GM12878 (cell line): ENCODE data around the gene CAPN9. TPM values are rescaled to one million over a fixed set of nuclear protein-coding genes. Genes with fewer than 3 reads are reported as not detected.

Source experiments
- ATAC-seq: fragments of 200-7000 bp; cut with Tn5 transposase; 3 replicates; pipeline ENCODE4 v1.9.1; 2020; ENCODE audit warnings: mild to moderate bottlenecking, moderate library complexity
- BruUV-seq: library from RNA; stranded (reverse); fragments of 400-500 nt; replicated peaks from 2 replicates; lab custom pipeline; 2021; lab: Mats Ljungman, UMichigan
- CTCF ChIA-PET: fragments of 300-600 bp; sonication (Branson Sonifier 250); formaldehyde crosslinking; extraction: SDS; loops from one replicate; lab custom pipeline; 2021; ENCODE audit warnings: inconsistent platforms; lab: Yijun Ruan, JAX
- POLR2A ChIA-PET: fragments of 350-600 bp; formaldehyde crosslinking; extraction: SDS; loops from one replicate; lab custom pipeline; 2021; ENCODE audit warnings: inconsistent platforms; lab: Charles Lee
- RAD21 ChIA-PET: fragments of 300-600 bp; sonication (Branson Sonifier 250); formaldehyde crosslinking; loops from one replicate; lab custom pipeline; 2023; ENCODE audit warnings: antibody characterized with exemption; ENCODE audit not compliant: unreplicated experiment; lab: Charles Lee
- SMC1A ChIA-PET: fragments of 300-600 bp; sonication (Branson Sonifier 250); formaldehyde crosslinking; loops from one replicate; lab custom pipeline; 2023; ENCODE audit not compliant: unreplicated experiment, uncharacterized antibody; lab: Charles Lee
- DNase-seq: peaks from one replicate; pipeline ENCODE4 v3.0.0-alpha.2; 2011; ENCODE audit warnings: low read depth, low spot score
- FAIRE-seq: peaks from 3 replicates; lab custom pipeline; 2011; peaks lifted over from hg19 to GRCh38; lab: Jason Lieb, UNC
- H2AFZ ChIP-seq: 2 replicates; pipeline ENCODE4 v1.6.0; 2011; ENCODE audit warnings: low read depth, low read length, control low read depth; ENCODE audit not compliant: control insufficient read depth
- H3K27ac ChIP-seq: 2 replicates; pipeline ENCODE4 v1.5.1; 2011; ENCODE audit warnings: control low read depth; ENCODE audit not compliant: control insufficient read depth, insufficient read depth
- H3K27me3 ChIP-seq, 2 experiments: replicated peaks in 1 of 2; 2 replicates each; pipeline versions ENCODE4 v1.6.0 to v1.6.1; 2011; ENCODE audit warnings: low read length in 1 of 2; ENCODE audit not compliant: control insufficient read depth in 2 of 2, insufficient read depth in 2 of 2
- H3K36me3 ChIP-seq, 2 experiments: 2 replicates each; pipeline ENCODE4 v1.5.1; 2011; ENCODE audit warnings: low read length in 1 of 2; ENCODE audit not compliant: control insufficient read depth in 2 of 2, insufficient read depth in 2 of 2
- H3K4me1 ChIP-seq: 2 replicates; pipeline ENCODE4 v1.6.1; 2011; ENCODE audit warnings: mild to moderate bottlenecking, low read length, moderate library complexity, mixed read lengths; ENCODE audit not compliant: control insufficient read depth, insufficient read depth
- H3K4me2 ChIP-seq: 2 replicates; pipeline ENCODE4 v1.6.0; 2011; ENCODE audit warnings: control low read depth; ENCODE audit not compliant: control insufficient read depth, insufficient read depth
- H3K4me3 ChIP-seq: fragments of 200-600 bp; sonication (generic); 2 replicates; pipeline ENCODE4 v1.5.1; 2016
- H3K79me2 ChIP-seq: 2 replicates; pipeline ENCODE4 v1.6.0; 2011; ENCODE audit warnings: low read length; ENCODE audit not compliant: control insufficient read depth, insufficient read depth
- H3K9ac ChIP-seq: 2 replicates; pipeline ENCODE4 v1.8.0; 2011; ENCODE audit warnings: low read length, control low read depth, mixed read lengths; ENCODE audit not compliant: control insufficient read depth, insufficient read depth
- H3K9me3 ChIP-seq: replicated peaks from 3 replicates; pipeline ENCODE4 v1.5.1; 2011; ENCODE audit warnings: mild to moderate bottlenecking, low read length; ENCODE audit not compliant: control insufficient read depth, insufficient read depth
- H4K20me1 ChIP-seq: 2 replicates; pipeline ENCODE4 v1.6.0; 2011; ENCODE audit not compliant: control insufficient read depth, insufficient read depth
- CBFB ChIP-seq: IDR thresholded peaks from 2 replicates; pipeline ENCODE4 v1.6.1; 2016; ENCODE audit warnings: antibody characterized with exemption, low read depth
- IRF5 ChIP-seq: fragments of 450-650 bp; IDR thresholded peaks from 2 replicates; pipeline ENCODE4 v1.6.1; 2017; ENCODE audit warnings: borderline replicate concordance
- NFXL1 ChIP-seq: fragments of 450-650 bp; IDR thresholded peaks from 2 replicates; pipeline ENCODE4 v1.6.1; 2017; ENCODE audit warnings: antibody characterized with exemption, mild to moderate bottlenecking, borderline replicate concordance
- PRDM15 ChIP-seq: fragments of 450-650 bp; formaldehyde crosslinking; IDR thresholded peaks from 2 replicates; pipeline ENCODE4 v1.4.0; 2020; ENCODE audit warnings: mild to moderate bottlenecking, moderate library complexity
- RUNX3 ChIP-seq: IDR thresholded peaks from 2 replicates; pipeline ENCODE4 v1.6.1; 2012; ENCODE audit warnings: low read length, inconsistent platforms
- SMAD5 ChIP-seq: IDR thresholded peaks from 2 replicates; pipeline ENCODE4 v1.6.1; 2016; ENCODE audit warnings: antibody characterized with exemption, low read depth
- USF1 ChIP-seq: IDR thresholded peaks from 2 replicates; pipeline ENCODE4 v1.6.1; 2011; ENCODE audit warnings: borderline replicate concordance, low read depth, mild to moderate bottlenecking, moderate library complexity, mixed read lengths, low read length; ENCODE audit not compliant: insufficient read depth; ENCODE audit errors: extremely low read length
- ZNF622 ChIP-seq: fragments of 450-650 bp; IDR thresholded peaks from 2 replicates; pipeline ENCODE4 v1.6.1; 2017; ENCODE audit warnings: mild to moderate bottlenecking, inconsistent platforms
- ZZZ3 ChIP-seq: IDR thresholded peaks from 2 replicates; pipeline ENCODE4 v1.6.1; 2011; ENCODE audit warnings: low read depth; ENCODE audit not compliant: control insufficient read depth, insufficient read length
- WGBS: methylation state at CpG from one replicate; pipeline ENCODE4 v1.1.6; 2016; ENCODE audit warnings: low lambda C conversion rate; ENCODE audit not compliant: insufficient replicate concordance, insufficient coverage; ENCODE audit errors: missing lambda C conversion rate; 5-methylcytosine and 5-hydroxymethylcytosine counted together
- in situ Hi-C: fragments of 300-500 bp; cut with MboI; formaldehyde crosslinking; loops from 9 replicates; pipeline ENCODE4 v1.14.3; 2018; ENCODE audit warnings: mixed read lengths
- intact Hi-C: fragments of 100-400 bp; cut with micrococcal nuclease; formaldehyde crosslinking; loops from one replicate; pipeline ENCODE4 v1.14.2; 2022; ENCODE audit not compliant: unreplicated experiment
- polyA plus RNA-seq, 11 experiments: library from polyadenylated mRNA; depleted of rRNA in 4 of 11; unstranded in 6 of 11; stranded (reverse) in 5 of 11; fragments of >200 nt; fragmentation: Nextera tagmentation in 4 of 11; fragmentation: Illumina TruSeq in 1 of 11; extraction: Ambion mirVana in 4 of 11; extraction: Trizol in 1 of 11; gene quantifications; 1 replicate in 1 of 11; 2 replicates in 10 of 11; pipeline versions ENCODE4 v1.2.1 to v1.2.3, GENCODE V29; 2011 to 2016; ENCODE audit warnings: inconsistent platforms in 2 of 11, missing spikeins in 2 of 11, low read depth in 1 of 11
- total RNA-seq, 4 experiments: library from RNA; depleted of rRNA in 3 of 4; stranded (reverse); fragments of >200 nt in 3 of 4; fragmentation: Illumina TruSeq in 1 of 4; extraction: Trizol in 1 of 4; gene quantifications; 2 replicates each; pipeline versions ENCODE4 v1.2.1 to v1.2.3, GENCODE V29; 2013 to 2021
- TF ChIP-seq, protein P1 (sequence below): IDR thresholded peaks from 2 replicates; pipeline ENCODE4 v1.6.1; 2012; ENCODE audit warnings: low read depth, low read length, improper control_type of control experiment

CAPN9 gene
- total and polyA plus RNA-seq, 10 of the 15 experiments (the other 5 are each of a cell fraction or from before 2014, with no cell fraction given): not detected

DNA sequence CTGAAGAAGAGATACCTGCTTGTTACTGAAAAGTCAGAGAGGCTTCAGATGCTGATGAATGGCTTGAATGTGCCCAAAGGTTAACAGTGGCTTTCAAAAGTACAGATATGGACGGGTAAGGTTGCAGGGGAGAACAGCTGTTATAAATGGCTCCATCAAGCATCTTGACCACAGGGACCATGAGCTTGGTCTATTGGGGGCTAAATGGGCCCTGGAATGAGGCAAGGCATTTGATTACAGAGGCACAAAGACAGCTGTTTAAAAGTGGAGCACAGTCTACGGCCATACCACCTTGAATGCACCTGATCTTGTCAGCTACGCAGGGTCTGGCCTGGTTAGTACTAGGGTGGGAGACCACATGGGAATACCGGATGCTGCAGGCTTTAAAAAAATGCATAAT is 72.8 kb downstream of the CAPN9 start:
- FAIRE-seq (no peak), ATAC-seq (no peak)
- WGBS: 4% methylated on average over 4 of the region's 4 CpGs
- Histone ChIP-seq H4K20me1 (no peaks in the 10 kb centered on the region), H3K9ac (no peak overlapping the region), H3K4me3 (no peak overlapping the region)
- intact Hi-C loops: no loop called here
- no peak for TF ChIP-seq NFXL1
- no peak for TF ChIP-seq USF1
- TF ChIP-seq, all 136 proteins: peak for 0
- no peaks in the 10 kb centered on the region for H3K9me3 ChIP-seq
- ChIA-PET CTCF (interaction anchor here (1.3 kb wide), 1 partner anchor 13 kb away, joined by 3 read pairs; no protein-coding TSS in a partner anchor), SMC1A (no interaction called here), RAD21 (no interaction called here), POLR2A (no interaction called here)
- peaks cover 0 to 2% of the 10 kb centered on the region in 2 experiments; a peak in 2 of 4 replicates for H3K27me3 ChIP-seq
- H3K36me3 ChIP-seq: no peaks in the 10 kb centered on the region
- DNase-seq: no peak
- no peak overlapping the region for H3K4me2 ChIP-seq
- H2AFZ ChIP-seq: no peak overlapping the region
- no peaks in the 10 kb centered on the region for H3K4me1 ChIP-seq
- no TSS peak for BruUV-seq
- H3K27ac ChIP-seq: no peak overlapping the region
- H3K79me2 ChIP-seq: no peaks in the 10 kb centered on the region
- in situ Hi-C loops: no loop called here

- ChIA-PET RAD21 (no interaction called here), CTCF (interaction anchor here (1.3 kb wide), 1 partner anchor 13 kb away, joined by 3 read pairs; no protein-coding TSS in a partner anchor), POLR2A (no interaction called here), SMC1A (no interaction called here)
- Histone ChIP-seq H2AFZ (no peak overlapping the region), H3K36me3 (no peaks in the 10 kb centered on the region), H3K9ac (no peak overlapping the region), H3K4me2 (no peak overlapping the region), H3K9me3 (no peaks in the 10 kb centered on the region), H3K79me2 (no peaks in the 10 kb centered on the region), H3K27me3 (peaks cover 0 to 2% of the 10 kb centered on the region in 2 experiments; a peak in 2 of 4 replicates), H3K4me1 (no peaks in the 10 kb centered on the region), H3K27ac (no peak overlapping the region), H3K4me3 (no peak overlapping the region), H4K20me1 (no peaks in the 10 kb centered on the region)
- intact Hi-C loops: no loop called here
- ATAC-seq (no peak), DNase-seq (no peak), FAIRE-seq (no peak)
- WGBS: 1% methylated on average over 4 of the region's 4 CpGs
- in situ Hi-C loops: no loop called here
- no TSS peak for BruUV-seq
- TF ChIP-seq IRF5 (no peak), CBFB (no peak), ZZZ3 (no peak), RUNX3 (no peak), ZNF622 (no peak), PRDM15 (CRISPR knock-in tag) (no peak), SMAD5 (no peak)
- TF ChIP-seq, protein P1, sequence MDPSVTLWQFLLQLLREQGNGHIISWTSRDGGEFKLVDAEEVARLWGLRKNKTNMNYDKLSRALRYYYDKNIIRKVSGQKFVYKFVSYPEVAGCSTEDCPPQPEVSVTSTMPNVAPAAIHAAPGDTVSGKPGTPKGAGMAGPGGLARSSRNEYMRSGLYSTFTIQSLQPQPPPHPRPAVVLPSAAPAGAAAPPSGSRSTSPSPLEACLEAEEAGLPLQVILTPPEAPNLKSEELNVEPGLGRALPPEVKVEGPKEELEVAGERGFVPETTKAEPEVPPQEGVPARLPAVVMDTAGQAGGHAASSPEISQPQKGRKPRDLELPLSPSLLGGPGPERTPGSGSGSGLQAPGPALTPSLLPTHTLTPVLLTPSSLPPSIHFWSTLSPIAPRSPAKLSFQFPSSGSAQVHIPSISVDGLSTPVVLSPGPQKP: no peak
These were observed 73.4 kb downstream of the CAPN9 start for GRCh38 chr1:230820568-230820967.
